Activated CD8-positive, alpha-beta memory T cell treated with anti-CD3 and anti-CD28 coated beads, Interleukin-2, amount 10 ng/mL, durations not matched to agents 7 days and 5 days (primary cell): ENCODE measurements around the gene PEG3. TPM values are rescaled to one million over a fixed set of nuclear protein-coding genes. Genes with fewer than 3 reads are reported as not detected.

Experiments
- ATAC-seq: fragments of 150-1000 bp; cut with Tn5 transposase; one replicate; pipeline ENCODE4 v1.10.0; 2021; ENCODE audit warnings: moderate library complexity
- CTCF ChIA-PET: fragments of 350-600 bp; sonication (Branson Sonifier 250); formaldehyde crosslinking; loops from one replicate; lab custom pipeline; 2021; ENCODE audit warnings: antibody characterized with exemption; lab: Charles Lee
- DNase-seq: peaks from one replicate; pipeline ENCODE4 v3.0.0-alpha.2; 2020
- H3K27ac Mint-ChIP-seq: one replicate; pipeline ENCODE4 v1.8.0; 2021; ENCODE audit warnings: mild to moderate bottlenecking, mixed read lengths
- H3K27me3 Mint-ChIP-seq: one replicate; pipeline ENCODE4 v1.8.0; 2021; ENCODE audit warnings: mixed read lengths
- H3K36me3 Mint-ChIP-seq: one replicate; pipeline ENCODE4 v1.8.0; 2021; ENCODE audit warnings: mild to moderate bottlenecking, mixed read lengths
- H3K4me1 Mint-ChIP-seq: one replicate; pipeline ENCODE4 v1.8.0; 2021; ENCODE audit warnings: mixed read lengths
- H3K4me3 Mint-ChIP-seq: one replicate; pipeline ENCODE4 v1.8.0; 2021; ENCODE audit warnings: mild to moderate bottlenecking, moderate library complexity, mixed read lengths
- H3K9me3 Mint-ChIP-seq: one replicate; pipeline ENCODE4 v1.8.0; 2022; ENCODE audit warnings: low read depth, mixed read lengths
- total RNA-seq, 2 experiments: library from RNA; stranded (reverse); gene quantifications; one replicate each; pipeline ENCODE4 v1.2.3, GENCODE V29; 2021

The PEG3 gene
- total RNA-seq = not detected

GRCh38 chr19:56840451-56841192, at the start of gene PEG3, which contains the start of gene ZIM2:
Gene PEG3 (minus strand): TSS chr19:56840726. CDS start chr19:56824655, 16,071 bp downstream.
Gene ZIM2 (minus strand): TSS chr19:56840726. CDS start chr19:56824277, 16,449 bp downstream.
- Mint-ChIP-seq H3K27ac (peak within 1 kb of the TSS; percentile 60), H3K4me1 (peaks cover 2% of the 10 kb centered on the region), H3K9me3 (peaks cover 20% of the 10 kb centered on the region), H3K36me3 (peaks cover 8% of the 10 kb centered on the region), H3K4me3 (peak within 1 kb of the TSS; percentile 10), H3K27me3 (peaks cover 5% of the 10 kb centered on the region)
- CTCF ChIA-PET = no interaction called here
- ATAC-seq = no peak
- DNase-seq = no peak

GRCh38 chr19:56885173-56885985, 44.9 kb upstream of the PEG3 start:
- no peaks in the 10 kb centered on the region for H3K4me1 Mint-ChIP-seq
- H3K27me3 Mint-ChIP-seq = no peaks in the 10 kb centered on the region
- DNase-seq (no peak), ATAC-seq (no peak)
- no peaks in the 10 kb centered on the region for H3K36me3 Mint-ChIP-seq
- H3K4me3 Mint-ChIP-seq = no peak overlapping the region
- H3K27ac Mint-ChIP-seq = no peak overlapping the region
- peaks cover 34% of the 10 kb centered on the region for H3K9me3 Mint-ChIP-seq
- CTCF ChIA-PET = no interaction called here

- no peaks in the 10 kb centered on the region for H3K4me1 Mint-ChIP-seq
- CTCF ChIA-PET = no interaction called here
- H3K36me3 Mint-ChIP-seq = no peaks in the 10 kb centered on the region
- peaks cover 35% of the 10 kb centered on the region for H3K9me3 Mint-ChIP-seq
- H3K27me3 Mint-ChIP-seq = no peaks in the 10 kb centered on the region
- no peak overlapping the region for H3K4me3 Mint-ChIP-seq
- no peak for DNase-seq
- H3K27ac Mint-ChIP-seq = no peak overlapping the region
- no peak for ATAC-seq
These were observed 43.9 kb upstream of the PEG3 start for GRCh38 chr19:56884441-56884840.

- H3K36me3 Mint-ChIP-seq = no peaks in the 10 kb centered on the region
- H3K4me3 Mint-ChIP-seq = no peak overlapping the region
- ATAC-seq (no peak), DNase-seq (no peak)
- H3K9me3 Mint-ChIP-seq = peaks cover 28% of the 10 kb centered on the region
- H3K27me3 Mint-ChIP-seq = no peaks in the 10 kb centered on the region
- H3K27ac Mint-ChIP-seq = no peak overlapping the region
- H3K4me1 Mint-ChIP-seq = no peaks in the 10 kb centered on the region
- CTCF ChIA-PET = no interaction called here
These were observed 40.2 kb upstream of the PEG3 start for GRCh38 chr19:56880592-56881190.

GRCh38 chr19:56877069-56877715, 36.7 kb upstream of the PEG3 start:
- H3K4me3 Mint-ChIP-seq = no peak overlapping the region
- peaks cover 6% of the 10 kb centered on the region for H3K36me3 Mint-ChIP-seq
- DNase-seq (no peak), ATAC-seq (no peak)
- CTCF ChIA-PET = no interaction called here
- H3K27me3 Mint-ChIP-seq = no peaks in the 10 kb centered on the region
- H3K27ac Mint-ChIP-seq = no peak overlapping the region
- no peaks in the 10 kb centered on the region for H3K4me1 Mint-ChIP-seq
- peaks cover 31% of the 10 kb centered on the region for H3K9me3 Mint-ChIP-seq

- H3K9me3 Mint-ChIP-seq = peaks cover 25% of the 10 kb centered on the region
- H3K27ac Mint-ChIP-seq = no peak overlapping the region
- CTCF ChIA-PET = no interaction called here
- ATAC-seq = no peak
- no peak for DNase-seq
- no peaks in the 10 kb centered on the region for H3K27me3 Mint-ChIP-seq
- no peak overlapping the region for H3K4me3 Mint-ChIP-seq
- H3K4me1 Mint-ChIP-seq = no peaks in the 10 kb centered on the region
- peaks cover 7% of the 10 kb centered on the region for H3K36me3 Mint-ChIP-seq
These were observed 35.2 kb upstream of the PEG3 start for GRCh38 chr19:56875717-56876116.

- Mint-ChIP-seq H3K4me1 (no peaks in the 10 kb centered on the region), H3K4me3 (no peak overlapping the region), H3K27ac (no peak overlapping the region), H3K36me3 (peaks cover 11% of the 10 kb centered on the region), H3K9me3 (peaks cover 30% of the 10 kb centered on the region), H3K27me3 (no peaks in the 10 kb centered on the region)
- DNase-seq (no peak), ATAC-seq (no peak)
- CTCF ChIA-PET = no interaction called here
These were observed 34.0 kb upstream of the PEG3 start for GRCh38 chr19:56874530-56874929.

- Mint-ChIP-seq H3K27ac (no peak overlapping the region), H3K27me3 (no peaks in the 10 kb centered on the region), H3K4me3 (no peak overlapping the region), H3K36me3 (peaks cover 11% of the 10 kb centered on the region), H3K4me1 (no peaks in the 10 kb centered on the region), H3K9me3 (peaks cover 29% of the 10 kb centered on the region)
- CTCF ChIA-PET = no interaction called here
- DNase-seq = no peak
- ATAC-seq = no peak
These were observed 33.0 kb upstream of the PEG3 start for GRCh38 chr19:56873493-56873892.

GRCh38 chr19:56869886-56870285, 29.4 kb upstream of the PEG3 start:
- Mint-ChIP-seq H3K9me3 (peaks cover 27% of the 10 kb centered on the region), H3K36me3 (peaks cover 9% of the 10 kb centered on the region), H3K4me1 (no peaks in the 10 kb centered on the region), H3K4me3 (no peak overlapping the region), H3K27me3 (no peaks in the 10 kb centered on the region), H3K27ac (no peak overlapping the region)
- no peak for ATAC-seq
- CTCF ChIA-PET = no interaction called here
- DNase-seq = no peak

GRCh38 chr19:56868446-56868845, 27.9 kb upstream of the PEG3 start:
- H3K4me3 Mint-ChIP-seq = no peak overlapping the region
- no peak overlapping the region for H3K27ac Mint-ChIP-seq
- H3K27me3 Mint-ChIP-seq = no peaks in the 10 kb centered on the region
- ATAC-seq (no peak), DNase-seq (no peak)
- no peaks in the 10 kb centered on the region for H3K4me1 Mint-ChIP-seq
- H3K36me3 Mint-ChIP-seq = peaks cover 8% of the 10 kb centered on the region
- peaks cover 28% of the 10 kb centered on the region for H3K9me3 Mint-ChIP-seq
- CTCF ChIA-PET = no interaction called here

GRCh38 chr19:56866538-56866937, 26.0 kb upstream of the PEG3 start:
- no peak overlapping the region for H3K4me3 Mint-ChIP-seq
- no peak overlapping the region for H3K27ac Mint-ChIP-seq
- CTCF ChIA-PET = no interaction called here
- peaks cover 4% of the 10 kb centered on the region for H3K36me3 Mint-ChIP-seq
- H3K27me3 Mint-ChIP-seq = no peaks in the 10 kb centered on the region
- no peaks in the 10 kb centered on the region for H3K4me1 Mint-ChIP-seq
- ATAC-seq (no peak), DNase-seq (no peak)
- peaks cover 25% of the 10 kb centered on the region for H3K9me3 Mint-ChIP-seq

GRCh38 chr19:56864443-56865125, 24.1 kb upstream of the PEG3 start:
- no peak for DNase-seq
- Mint-ChIP-seq H3K27me3 (no peaks in the 10 kb centered on the region), H3K27ac (no peak overlapping the region), H3K36me3 (no peaks in the 10 kb centered on the region), H3K4me3 (no peak overlapping the region), H3K9me3 (peaks cover 18% of the 10 kb centered on the region), H3K4me1 (no peaks in the 10 kb centered on the region)
- no peak for ATAC-seq
- CTCF ChIA-PET = no interaction called here

GRCh38 chr19:56862741-56863140, 22.2 kb upstream of the PEG3 start:
- no peaks in the 10 kb centered on the region for H3K36me3 Mint-ChIP-seq
- CTCF ChIA-PET = no interaction called here
- H3K27me3 Mint-ChIP-seq = no peaks in the 10 kb centered on the region
- no peak overlapping the region for H3K4me3 Mint-ChIP-seq
- H3K9me3 Mint-ChIP-seq = peaks cover 16% of the 10 kb centered on the region
- DNase-seq (no peak), ATAC-seq (no peak)
- H3K27ac Mint-ChIP-seq = no peak overlapping the region
- no peaks in the 10 kb centered on the region for H3K4me1 Mint-ChIP-seq
